Fibroblast of lung (primary cell): ENCODE measurements around the gene ZDHHC3. TPM values are rescaled to one million over a fixed set of nuclear protein-coding genes. Genes with fewer than 3 reads are reported as not detected.

ENCODE experiments used
- DNase-seq, 2 donors: peaks; one replicate each; pipeline versions ENCODE4 v3.0.0 to v3.0.0-alpha.2; 2010; ENCODE audit warnings: low read depth in 2 of 2
- H2AFZ ChIP-seq: 2 replicates; pipeline ENCODE4 v1.5.1; 2012; ENCODE audit warnings: low read length, control low read depth, inconsistent platforms
- H3K27ac ChIP-seq: 2 replicates; pipeline ENCODE4 v1.5.1; 2011; ENCODE audit warnings: low read length, control low read depth; ENCODE audit not compliant: insufficient read depth
- H3K27me3 ChIP-seq: 2 replicates; pipeline ENCODE4 v1.5.1; 2011; ENCODE audit warnings: mild to moderate bottlenecking, low read length; ENCODE audit not compliant: control insufficient read depth, insufficient read depth
- H3K36me3 ChIP-seq: 2 replicates; pipeline ENCODE4 v1.5.1; 2011; ENCODE audit warnings: low read length; ENCODE audit not compliant: control insufficient read depth, insufficient read depth
- H3K4me1 ChIP-seq: 2 replicates; pipeline ENCODE4 v1.5.1; 2011; ENCODE audit warnings: low read length; ENCODE audit not compliant: control insufficient read depth, insufficient read depth; ENCODE audit errors: extremely low read depth
- H3K4me2 ChIP-seq: 2 replicates; pipeline ENCODE4 v1.5.1; 2011; ENCODE audit warnings: low read length, control low read depth; ENCODE audit not compliant: insufficient read depth; ENCODE audit errors: extremely low read depth
- H3K4me3 ChIP-seq, 4 experiments: fragments of 200-600 bp in 1 of 4; sonication (generic) in 1 of 4; replicated peaks in 1 of 4; 2 replicates each; pipeline ENCODE4 v1.5.1; 2011 to 2016; ENCODE audit warnings: low read length in 4 of 4, low read depth in 3 of 4, mild to moderate bottlenecking in 3 of 4, control low read depth in 2 of 4, inconsistent platforms in 1 of 4, mixed read lengths in 1 of 4; ENCODE audit not compliant: insufficient read depth in 1 of 4; ENCODE audit errors: control extremely low read depth in 1 of 4
- H3K79me2 ChIP-seq: 2 replicates; pipeline ENCODE4 v1.5.1; 2012; ENCODE audit warnings: mild to moderate bottlenecking, low read length, inconsistent platforms; ENCODE audit not compliant: control insufficient read depth, insufficient read depth
- H3K9ac ChIP-seq: 2 replicates; pipeline ENCODE4 v1.5.1; 2011; ENCODE audit warnings: mild to moderate bottlenecking, low read length, control low read depth; ENCODE audit not compliant: insufficient read depth
- H3K9me3 ChIP-seq: 2 replicates; pipeline ENCODE4 v1.5.1; 2012; ENCODE audit warnings: low read depth, low read length; ENCODE audit not compliant: control insufficient read depth, insufficient read depth
- H4K20me1 ChIP-seq: 2 replicates; pipeline ENCODE4 v1.5.1; 2011; ENCODE audit warnings: low read length; ENCODE audit not compliant: control insufficient read depth, insufficient read depth; ENCODE audit errors: extremely low read depth
- CTCF ChIP-seq, 2 donors: IDR thresholded peaks in 1 of 2; conservative IDR thresholded peaks in 1 of 2; 1 replicate in 1 of 2; 2 replicates in 1 of 2; pipeline ENCODE4 v1.5.1; 2011 to 2012; ENCODE audit warnings: low read length in 2 of 2, control low read depth in 1 of 2, inconsistent platforms in 1 of 2, low read depth in 1 of 2, mild to moderate bottlenecking in 1 of 2
- EZH2 ChIP-seq: IDR thresholded peaks from 2 replicates; pipeline ENCODE4 v1.5.1; 2012; ENCODE audit warnings: low read length, control low read depth, mild to moderate bottlenecking; ENCODE audit errors: missing control alignments
- polyA plus RNA-seq, 2 donors: library from polyadenylated mRNA; depleted of rRNA in 1 of 2; stranded (reverse) in 1 of 2; unstranded in 1 of 2; fragments of >200 nt; gene quantifications; 2 replicates each; pipeline ENCODE4 v1.2.1, GENCODE V29; 2011 to 2012; ENCODE audit warnings: missing spikeins in 1 of 2
- total RNA-seq: library from RNA; depleted of rRNA; stranded (reverse); fragments of >200 nt; gene quantifications from 2 replicates; pipeline ENCODE4 v1.2.1, GENCODE V29; 2014

Gene ZDHHC3
- total and polyA plus RNA-seq, 2 donors (not counting 1 experiment from before 2014, with no cell fraction given): 53.2 to 126 TPM

DNA sequence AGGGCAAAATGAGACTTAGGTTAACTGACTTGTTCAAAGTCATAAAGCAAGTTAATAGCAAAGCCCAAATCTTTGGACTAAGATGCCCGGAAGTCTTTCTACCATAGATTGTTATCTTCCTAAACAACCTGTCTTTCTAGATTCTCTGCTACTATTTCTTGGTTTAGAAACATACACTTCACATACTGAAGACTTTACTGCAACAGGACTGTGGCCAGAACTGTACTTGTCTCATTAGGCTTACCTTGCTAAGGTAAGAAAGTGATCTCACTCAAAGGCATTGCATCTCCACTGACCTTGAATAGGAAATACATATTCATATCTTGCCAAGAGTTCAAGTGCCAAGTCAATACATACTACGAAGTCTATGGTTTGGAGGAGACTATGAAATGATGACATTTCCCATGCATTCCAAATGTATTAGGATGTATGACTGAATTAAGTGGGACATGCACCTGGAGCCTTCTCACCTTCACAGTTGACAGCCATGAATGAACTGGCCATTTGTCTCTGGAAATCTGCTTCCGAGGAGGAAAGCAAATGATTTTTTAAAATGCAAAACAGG, 5.0 kb downstream of the ZDHHC3 start:
- Histone ChIP-seq H3K79me2 (peaks cover 46% of the 10 kb centered on the region), H3K4me2 (no peak overlapping the region), H3K4me1 (peaks cover 5% of the 10 kb centered on the region), H3K9ac (no peak overlapping the region), H3K27ac (no peak overlapping the region), H3K27me3 (no peaks in the 10 kb centered on the region), H2AFZ (no peak overlapping the region), H3K9me3 (no peaks in the 10 kb centered on the region), H3K36me3 (no peaks in the 10 kb centered on the region), H4K20me1 (no peaks in the 10 kb centered on the region), H3K4me3 (no peak overlapping the region)
- TF ChIP-seq CTCF (conservative IDR thresholded peaks at IDR 0.05 in 1 of 2, IDR thresholded peaks at IDR 0.05 in 1 of 2; ENCODE audit: low read depth in 1 of 2, low read length in 2 of 2) (no peak), EZH2 (no peak)
- DNase-seq: no peak

DNA sequence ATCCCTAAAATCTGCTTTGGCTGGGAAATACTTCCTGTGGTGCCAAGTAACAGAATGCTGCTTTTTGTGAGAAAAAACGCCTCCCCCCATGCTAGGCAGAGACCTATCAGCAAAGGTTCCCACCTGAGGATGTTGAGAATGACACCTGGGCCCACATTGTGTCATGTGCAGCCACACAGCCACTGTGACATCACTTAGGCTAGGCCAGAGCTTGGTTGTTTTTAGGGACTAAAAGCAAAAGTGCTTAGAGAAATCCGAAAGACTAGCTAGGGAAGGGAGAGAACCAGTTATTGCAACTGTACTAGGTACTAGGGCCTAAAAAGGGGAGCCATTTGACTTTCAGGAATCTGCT, 6.2 kb downstream of the ZDHHC3 start:
- H4K20me1 ChIP-seq: no peaks in the 10 kb centered on the region
- no peak overlapping the region for H3K4me2 ChIP-seq
- TF ChIP-seq EZH2 (no peak), CTCF (conservative IDR thresholded peaks at IDR 0.05 in 1 of 2, IDR thresholded peaks at IDR 0.05 in 1 of 2; ENCODE audit: low read depth in 1 of 2, low read length in 2 of 2) (no peak)
- peaks cover 5% of the 10 kb centered on the region for H3K4me1 ChIP-seq
- peaks cover 40% of the 10 kb centered on the region for H3K79me2 ChIP-seq
- no peak overlapping the region for H3K27ac ChIP-seq
- H2AFZ ChIP-seq: no peak overlapping the region
- DNase-seq: no peak
- no peak overlapping the region for H3K4me3 ChIP-seq
- no peaks in the 10 kb centered on the region for H3K36me3 ChIP-seq
- no peaks in the 10 kb centered on the region for H3K9me3 ChIP-seq
- H3K27me3 ChIP-seq: no peaks in the 10 kb centered on the region
- no peak overlapping the region for H3K9ac ChIP-seq

- no peak overlapping the region for H3K4me3 ChIP-seq
- H3K4me1 ChIP-seq: no peaks in the 10 kb centered on the region
- H3K4me2 ChIP-seq: no peak overlapping the region
- TF ChIP-seq EZH2 (no peak), CTCF (conservative IDR thresholded peaks at IDR 0.05 in 1 of 2, IDR thresholded peaks at IDR 0.05 in 1 of 2; ENCODE audit: low read depth in 1 of 2, low read length in 2 of 2) (no peak)
- H4K20me1 ChIP-seq: no peaks in the 10 kb centered on the region
- H3K36me3 ChIP-seq: no peaks in the 10 kb centered on the region
- H2AFZ ChIP-seq: no peak overlapping the region
- H3K79me2 ChIP-seq: peaks cover 37% of the 10 kb centered on the region
- no peaks in the 10 kb centered on the region for H3K9me3 ChIP-seq
- no peak for DNase-seq
- H3K27ac ChIP-seq: no peak overlapping the region
- H3K9ac ChIP-seq: no peak overlapping the region
- no peaks in the 10 kb centered on the region for H3K27me3 ChIP-seq
Measured at GRCh38 chr3:44969154-44969827, 6.7 kb downstream of the ZDHHC3 start.
